ENCODE results near the gene TSEN54. TPM values are rescaled to one million over a fixed set of nuclear protein-coding genes. Genes with fewer than 3 reads are reported as not detected.

The TSEN54 gene
- total RNA-seq, 2 donors from 2014 or later = 29.7 to 50.7 TPM

DNA sequence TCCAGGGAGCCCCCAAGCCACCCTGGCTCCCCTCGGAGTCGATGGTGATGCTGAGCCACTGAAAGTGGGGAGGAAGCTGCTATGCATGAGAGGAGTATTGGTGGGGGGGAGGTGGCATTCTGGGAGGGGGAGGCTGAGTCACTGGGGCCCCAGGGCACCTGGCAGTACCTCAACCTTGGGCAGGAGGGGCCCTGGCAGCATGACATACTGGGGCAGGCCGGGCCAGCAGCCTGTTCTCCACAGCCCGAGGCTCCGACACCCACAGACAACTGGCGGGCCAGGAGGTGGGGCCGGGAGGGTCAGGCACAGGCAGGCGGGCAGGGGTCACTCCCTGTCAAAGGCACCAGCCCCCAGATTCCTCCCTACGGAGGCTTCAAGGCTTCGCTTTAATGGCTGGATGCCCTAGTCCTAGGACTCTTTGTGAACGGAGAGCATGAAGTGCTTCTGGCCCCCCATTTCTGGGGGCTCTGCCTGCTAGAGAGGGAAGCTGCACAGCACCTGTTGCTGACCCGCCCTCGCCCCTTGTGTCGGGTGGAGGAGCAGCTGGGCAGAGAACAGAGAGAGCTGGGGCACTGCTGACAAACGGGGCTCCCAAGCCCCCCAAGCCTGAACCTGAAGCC is 1.9 kb upstream of the TSEN54 start:
- H3K4me3 ChIP-seq = peak overlapping the region; percentile 94
- no peaks in the 10 kb centered on the region for H3K9me3 ChIP-seq
- no peak overlapping the region for H3K27ac ChIP-seq
- H3K36me3 ChIP-seq = no peaks in the 10 kb centered on the region
- DNase-seq = no peak
- peak overlapping the region; percentile 80 to 90 for H3K9ac ChIP-seq (ENCODE audit: low read depth in 2 of 2, low read length in 2 of 2)
- intact Hi-C loops (cut with DNase I) = loop anchor here (5.0 kb wide), 1 partner anchor 87 kb away; no protein-coding TSS in a partner anchor
- TF ChIP-seq, protein P1, sequence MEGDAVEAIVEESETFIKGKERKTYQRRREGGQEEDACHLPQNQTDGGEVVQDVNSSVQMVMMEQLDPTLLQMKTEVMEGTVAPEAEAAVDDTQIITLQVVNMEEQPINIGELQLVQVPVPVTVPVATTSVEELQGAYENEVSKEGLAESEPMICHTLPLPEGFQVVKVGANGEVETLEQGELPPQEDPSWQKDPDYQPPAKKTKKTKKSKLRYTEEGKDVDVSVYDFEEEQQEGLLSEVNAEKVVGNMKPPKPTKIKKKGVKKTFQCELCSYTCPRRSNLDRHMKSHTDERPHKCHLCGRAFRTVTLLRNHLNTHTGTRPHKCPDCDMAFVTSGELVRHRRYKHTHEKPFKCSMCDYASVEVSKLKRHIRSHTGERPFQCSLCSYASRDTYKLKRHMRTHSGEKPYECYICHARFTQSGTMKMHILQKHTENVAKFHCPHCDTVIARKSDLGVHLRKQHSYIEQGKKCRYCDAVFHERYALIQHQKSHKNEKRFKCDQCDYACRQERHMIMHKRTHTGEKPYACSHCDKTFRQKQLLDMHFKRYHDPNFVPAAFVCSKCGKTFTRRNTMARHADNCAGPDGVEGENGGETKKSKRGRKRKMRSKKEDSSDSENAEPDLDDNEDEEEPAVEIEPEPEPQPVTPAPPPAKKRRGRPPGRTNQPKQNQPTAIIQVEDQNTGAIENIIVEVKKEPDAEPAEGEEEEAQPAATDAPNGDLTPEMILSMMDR (IDR thresholded peaks at IDR 0.05) = no peak
- peaks cover 23% of the 10 kb centered on the region for H3K4me1 ChIP-seq
- H3K27me3 ChIP-seq = no peaks in the 10 kb centered on the region

DNA sequence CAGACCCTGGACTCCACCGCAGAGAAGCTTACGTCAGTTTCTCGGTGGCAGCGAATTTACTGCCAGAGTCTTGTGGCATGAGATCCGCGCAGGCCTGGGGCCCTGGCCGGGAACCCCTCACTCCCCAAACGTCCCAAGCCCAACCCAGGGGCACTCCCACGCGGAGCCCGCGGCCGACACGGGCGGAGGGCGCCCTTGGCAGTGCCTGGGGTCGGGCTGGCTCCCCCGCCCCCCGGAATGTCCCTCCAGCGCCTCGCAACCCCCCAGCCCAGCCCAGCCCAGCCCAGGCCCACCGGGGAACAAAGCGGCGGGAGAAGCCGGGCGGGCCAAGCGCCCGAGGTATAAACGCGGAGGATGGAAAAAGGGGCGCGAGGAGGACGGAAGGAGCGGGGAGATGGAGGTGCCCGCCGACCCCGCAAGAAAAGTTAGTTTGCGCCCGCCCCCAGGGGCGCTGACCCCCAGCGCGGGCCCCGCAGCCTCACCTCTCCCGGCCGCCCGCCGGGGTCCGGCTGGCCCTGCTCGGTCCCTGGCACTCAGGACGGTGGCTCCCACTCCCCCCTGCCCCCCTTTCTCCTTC is 1.3 kb upstream of the TSEN54 start:
- Histone ChIP-seq H3K27me3 (no peaks in the 10 kb centered on the region), H3K4me1 (peaks cover 23% of the 10 kb centered on the region), H3K9ac (ENCODE audit: low read depth in 2 of 2, low read length in 2 of 2) (peak overlapping the region; percentile 80 to 90), H3K4me3 (peak overlapping the region; percentile 94), H3K36me3 (no peaks in the 10 kb centered on the region), H3K9me3 (no peaks in the 10 kb centered on the region), H3K27ac (peak overlapping the region; percentile 42)
- no peak for DNase-seq
- intact Hi-C loops (cut with DNase I) = loop anchor here (5.0 kb wide), 1 partner anchor 88 kb away; no protein-coding TSS in a partner anchor
- TF ChIP-seq, protein P1 (IDR thresholded peaks at IDR 0.05) = no peak

DNA sequence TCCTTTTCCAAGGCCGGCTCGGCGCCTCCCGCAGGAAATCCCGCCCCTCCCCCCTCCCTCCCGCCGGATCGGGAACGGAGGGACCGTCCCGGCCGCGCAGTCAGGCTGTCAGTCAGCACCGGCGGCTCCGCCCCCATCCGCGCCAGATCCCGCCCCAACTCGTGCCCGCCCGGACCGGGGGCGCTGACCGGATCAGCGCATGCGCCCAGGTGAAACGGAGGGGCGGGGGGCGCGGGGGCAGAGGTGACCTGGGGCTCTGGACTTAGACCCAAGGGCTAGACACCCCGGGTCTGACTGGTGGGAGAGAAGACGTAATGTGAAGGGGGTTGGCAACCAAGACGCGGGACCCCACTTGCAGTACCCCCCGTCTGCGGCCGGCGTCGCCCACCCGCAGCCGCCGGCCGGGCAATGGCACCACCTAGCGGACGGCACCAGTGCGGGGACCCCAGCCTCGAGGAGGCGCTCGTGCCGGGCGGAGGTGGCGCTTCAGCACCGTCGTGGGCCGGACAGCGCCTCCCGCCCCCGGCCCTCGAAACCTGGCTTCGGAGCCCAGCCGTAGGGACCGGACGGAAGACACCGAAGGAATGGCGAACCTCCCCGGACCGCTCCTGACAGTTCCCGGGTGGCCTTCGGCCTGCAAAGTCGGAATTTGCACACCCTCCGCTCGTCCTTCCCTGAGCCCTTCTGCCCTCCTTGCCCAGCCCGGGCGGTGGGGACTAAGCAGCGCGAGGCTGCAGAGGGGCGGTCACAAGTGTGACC is 653 bp upstream of the TSEN54 start, which contains the start of gene CASKIN2:
Gene CASKIN2, minus strand, starts transcription at position 42 of the 759 bp plus-strand sequence. CDS start 1,733 bp downstream, outside the sequence.
- Histone ChIP-seq H3K4me3 (peak within 1 kb of the TSS; percentile 94), H3K9me3 (no peaks in the 10 kb centered on the region), H3K4me1 (peaks cover 23% of the 10 kb centered on the region), H3K27ac (peak within 1 kb of the TSS; percentile 70), H3K27me3 (no peaks in the 10 kb centered on the region), H3K9ac (ENCODE audit: low read depth in 2 of 2, low read length in 2 of 2) (peak within 1 kb of the TSS; percentile 80 to 90), H3K36me3 (no peaks in the 10 kb centered on the region)
- TF ChIP-seq, protein P1 (IDR thresholded peaks at IDR 0.05) = peak; percentile 90
- peak; percentile 97 for DNase-seq
- intact Hi-C loops (cut with DNase I) = no loop called here

DNA sequence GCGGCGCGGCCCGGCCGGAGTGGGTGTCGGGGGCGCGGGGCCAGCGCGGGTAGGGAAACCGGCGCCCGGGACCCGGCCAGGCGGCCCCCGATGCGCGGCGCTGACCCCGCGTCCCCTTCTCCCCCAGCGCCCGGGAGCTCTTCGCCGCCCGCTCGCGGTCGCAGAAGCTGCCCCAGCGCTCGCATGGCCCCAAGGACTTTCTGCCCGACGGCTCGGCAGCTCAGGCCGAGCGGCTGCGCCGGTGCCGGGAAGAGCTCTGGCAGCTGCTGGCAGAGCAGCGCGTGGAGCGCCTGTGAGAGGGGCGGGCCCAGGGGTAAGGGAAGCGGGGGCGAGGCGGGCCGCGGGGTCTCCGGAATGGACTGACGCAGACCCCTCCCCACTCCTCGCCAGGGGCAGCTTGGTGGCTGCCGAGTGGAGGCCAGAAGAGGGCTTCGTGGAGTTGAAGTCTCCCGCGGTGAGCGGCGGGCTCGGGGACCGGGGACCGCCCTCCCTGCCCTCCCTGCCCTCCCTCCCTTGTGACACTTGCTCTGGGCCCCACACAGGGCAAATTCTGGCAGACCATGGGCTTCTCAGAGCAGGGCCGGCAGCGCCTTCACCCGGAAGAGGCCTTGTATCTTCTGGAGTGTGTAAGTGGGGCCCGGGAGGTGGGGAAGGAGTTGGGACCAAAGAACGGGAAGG is 430 bp downstream of the TSEN54 start:
- intact Hi-C loops (cut with DNase I) = no loop called here
- H3K4me1 ChIP-seq = peaks cover 21% of the 10 kb centered on the region
- no peaks in the 10 kb centered on the region for H3K9me3 ChIP-seq
- peak overlapping the region; percentile 70 to 87 for H3K9ac ChIP-seq (ENCODE audit: low read depth in 2 of 2, low read length in 2 of 2)
- H3K27me3 ChIP-seq = no peaks in the 10 kb centered on the region
- H3K4me3 ChIP-seq = peak overlapping the region; percentile 94
- H3K27ac ChIP-seq = peak overlapping the region; percentile 78
- TF ChIP-seq, protein P1 (IDR thresholded peaks at IDR 0.05) = no peak
- DNase-seq = no peak
- no peaks in the 10 kb centered on the region for H3K36me3 ChIP-seq

DNA sequence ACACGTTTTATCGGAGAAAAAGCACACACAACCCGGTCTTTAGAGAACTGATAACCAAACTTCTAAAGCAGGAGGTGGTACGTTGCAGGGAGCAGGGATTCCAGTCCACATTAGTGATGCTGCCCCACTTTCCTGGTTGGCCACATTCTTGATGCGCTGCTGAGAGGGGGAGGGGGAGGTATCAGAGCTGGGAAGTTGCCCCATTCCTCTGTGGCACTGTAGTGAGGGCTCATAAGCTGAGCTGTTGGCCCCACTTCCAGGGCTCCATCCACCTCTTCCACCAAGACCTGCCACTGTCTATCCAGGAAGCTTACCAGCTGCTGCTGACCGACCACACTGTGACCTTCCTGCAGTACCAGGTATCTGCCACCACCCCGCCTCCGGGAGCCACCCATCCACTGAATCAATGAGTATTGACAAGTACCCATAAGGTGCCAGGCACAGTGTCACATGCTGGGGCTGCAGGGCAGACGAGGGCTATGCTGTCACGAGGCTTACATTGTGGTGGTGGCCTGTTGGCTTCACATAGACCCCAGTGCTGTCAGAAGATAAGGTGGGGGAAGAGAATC is 1.1 kb downstream of the TSEN54 start:
- TF ChIP-seq, protein P1 (IDR thresholded peaks at IDR 0.05) = no peak
- Histone ChIP-seq H3K9ac (ENCODE audit: low read depth in 2 of 2, low read length in 2 of 2) (peak overlapping the region; percentile 70 to 87), H3K27ac (peak overlapping the region; percentile 78), H3K4me3 (peak overlapping the region; percentile 94), H3K9me3 (no peaks in the 10 kb centered on the region), H3K36me3 (no peaks in the 10 kb centered on the region), H3K4me1 (peaks cover 15% of the 10 kb centered on the region), H3K27me3 (no peaks in the 10 kb centered on the region)
- DNase-seq = peak; percentile 61
- intact Hi-C loops (cut with DNase I) = no loop called here
